GM19452 (cell line): ENCODE measurements around the gene TOR4A.
"Not testable (repeated sequence)": the region's sequence is repeated elsewhere in the genome, so short reads cannot be mapped to it uniquely, and the experiment has no call there.

ENCODE experiments used
- ATAC-seq: cut with Tn5 transposase; IDR thresholded peaks from one replicate; pipeline ENCODE4 v1.9.1; 2021; ENCODE audit not compliant: unreplicated experiment

Gene TOR4A

DNA sequence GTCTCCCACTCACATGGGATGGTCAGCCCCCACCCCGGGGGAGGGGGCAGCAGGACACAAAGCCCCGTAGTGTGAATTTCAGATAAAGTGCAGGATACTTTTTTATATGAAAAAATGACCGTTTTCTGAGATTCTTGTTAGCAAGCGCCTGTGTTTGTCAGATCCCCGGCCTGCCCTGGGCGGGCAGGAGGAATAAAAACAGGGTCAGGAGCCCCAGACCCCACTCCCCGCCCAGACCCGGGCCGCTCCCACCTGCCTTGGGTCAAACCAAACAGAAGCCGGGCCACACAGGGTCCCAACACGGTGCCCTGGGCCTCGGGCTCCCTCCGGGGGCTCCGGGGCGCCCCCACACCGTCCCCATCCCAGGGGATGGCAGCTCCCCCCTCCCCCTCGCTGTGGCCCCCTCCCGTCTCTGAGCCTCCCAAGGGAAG lies 38.1 kb downstream of the TOR4A start:
- ATAC-seq, result no peak

DNA sequence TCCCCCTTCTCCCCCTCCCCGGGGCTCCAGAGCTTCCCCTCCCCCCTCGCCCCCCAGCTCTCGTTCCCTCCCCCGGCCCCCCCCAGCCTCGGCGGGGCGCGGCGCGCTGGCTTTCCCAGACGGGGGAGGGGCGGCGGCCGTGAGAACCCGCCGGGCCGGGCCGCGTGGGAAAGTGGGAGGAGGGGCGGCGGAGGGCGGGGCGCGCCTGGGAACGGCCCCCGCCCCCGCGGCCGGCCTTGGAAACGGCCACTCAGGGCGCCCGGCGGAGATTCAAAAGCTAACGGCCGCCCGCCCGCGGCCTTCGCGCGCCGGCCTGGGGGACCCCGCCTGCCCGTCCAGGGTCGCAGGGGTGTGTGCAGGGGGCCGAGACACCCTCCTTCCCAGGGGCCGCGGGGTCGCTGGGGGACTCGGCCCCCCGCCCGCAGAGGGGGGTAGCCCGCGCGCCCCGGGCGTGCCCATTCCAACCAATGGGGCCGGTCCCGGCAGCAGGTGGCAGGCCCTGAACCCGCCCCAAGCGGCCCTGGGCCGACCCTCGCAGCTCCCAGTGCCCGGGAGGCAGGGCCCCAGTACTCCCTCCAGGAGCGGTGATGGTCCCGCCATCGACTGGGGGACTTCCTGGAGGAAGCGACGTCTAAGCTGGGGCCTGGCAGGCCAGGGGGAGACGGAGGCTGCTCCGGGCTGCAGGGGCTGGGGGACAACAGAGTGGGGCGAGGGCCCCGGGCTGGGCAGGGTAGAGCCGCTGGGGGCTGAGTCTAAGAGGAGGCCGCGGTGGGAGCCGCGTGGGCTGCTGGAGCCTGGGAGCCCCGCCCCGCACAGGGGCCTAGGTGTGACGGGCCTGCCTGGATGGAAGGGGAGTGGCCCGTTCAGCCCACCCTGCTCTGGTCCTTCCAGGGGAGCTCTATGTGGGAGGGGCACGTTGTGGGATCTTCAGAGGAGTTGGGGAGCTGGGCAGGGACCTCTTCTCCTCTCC lies 38.8 kb downstream of the TOR4A start:
- no peak for ATAC-seq

DNA sequence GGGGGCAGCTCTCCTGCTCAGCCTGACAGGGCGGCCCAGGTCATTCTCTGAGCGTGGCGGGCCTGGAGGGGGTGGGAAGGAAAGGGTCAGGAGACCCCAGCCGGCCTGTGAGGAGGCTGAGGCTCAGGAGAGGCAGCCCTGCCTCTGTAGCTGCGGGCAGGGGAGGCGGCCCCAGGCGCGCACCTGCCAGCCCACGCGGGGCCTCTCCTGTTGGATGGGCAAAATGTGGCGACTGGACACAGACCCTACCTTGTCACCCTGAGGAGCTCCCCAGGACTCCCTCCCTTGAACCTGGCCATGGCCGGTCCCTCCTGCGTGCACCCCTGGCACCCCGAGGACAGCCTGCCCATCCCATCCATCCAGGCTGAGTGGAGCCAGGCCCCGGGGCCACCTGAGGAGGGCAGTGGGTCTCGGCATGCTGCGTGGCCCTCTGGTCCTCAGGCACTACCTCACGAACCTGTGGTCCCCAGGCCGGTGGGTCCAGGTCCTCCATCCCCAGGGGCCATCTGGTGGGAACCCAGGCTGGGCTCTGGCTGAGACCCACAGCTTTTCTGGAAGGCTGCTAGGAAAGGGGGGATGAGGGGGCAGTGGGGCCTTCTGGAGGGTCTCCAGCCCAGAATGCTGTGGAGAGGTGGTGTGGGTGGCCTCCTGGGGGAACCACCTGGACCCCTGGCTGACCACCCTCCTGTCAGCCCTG lies 39.6 kb downstream of the TOR4A start:
- no peak for ATAC-seq

DNA sequence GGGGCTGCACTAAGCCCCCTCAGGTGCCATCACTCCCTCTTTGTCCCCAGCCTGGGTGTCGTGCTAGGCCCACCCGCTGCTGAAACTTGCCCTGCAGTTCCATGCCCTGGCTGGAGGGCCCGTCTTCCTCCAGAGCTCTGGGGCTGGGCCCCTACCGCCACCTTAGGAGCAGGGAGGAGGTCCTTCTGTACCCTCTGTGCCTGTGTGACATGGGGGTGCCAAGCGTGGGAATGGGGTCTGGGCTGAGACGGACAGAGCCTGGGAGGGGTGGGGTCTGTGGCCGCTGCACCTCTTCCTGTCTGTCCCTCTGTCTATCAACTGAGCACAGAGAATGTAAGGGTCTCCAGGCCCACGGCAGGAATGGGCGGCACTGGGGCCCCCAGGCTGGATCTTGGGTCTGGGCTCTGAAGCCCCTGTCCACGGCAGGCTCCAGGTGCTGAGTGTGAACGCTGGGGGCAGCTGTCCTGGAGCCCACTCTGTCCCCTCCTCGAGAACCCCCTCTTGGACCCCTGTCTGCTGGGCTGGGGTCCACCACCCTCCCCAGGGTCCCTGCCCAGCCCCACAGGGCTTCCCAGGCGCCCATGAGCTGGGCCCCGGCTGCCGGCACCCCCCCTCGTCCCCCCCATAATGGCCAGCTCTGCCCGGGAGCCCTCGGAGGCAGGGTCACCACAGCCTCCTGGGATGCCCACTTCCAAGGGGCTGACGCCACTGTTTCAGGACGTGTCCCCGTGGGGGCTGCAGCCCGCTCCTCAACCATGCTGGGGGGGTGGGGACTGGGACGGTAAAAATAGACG lies 40.4 kb downstream of the TOR4A start:
- no peak for ATAC-seq

DNA sequence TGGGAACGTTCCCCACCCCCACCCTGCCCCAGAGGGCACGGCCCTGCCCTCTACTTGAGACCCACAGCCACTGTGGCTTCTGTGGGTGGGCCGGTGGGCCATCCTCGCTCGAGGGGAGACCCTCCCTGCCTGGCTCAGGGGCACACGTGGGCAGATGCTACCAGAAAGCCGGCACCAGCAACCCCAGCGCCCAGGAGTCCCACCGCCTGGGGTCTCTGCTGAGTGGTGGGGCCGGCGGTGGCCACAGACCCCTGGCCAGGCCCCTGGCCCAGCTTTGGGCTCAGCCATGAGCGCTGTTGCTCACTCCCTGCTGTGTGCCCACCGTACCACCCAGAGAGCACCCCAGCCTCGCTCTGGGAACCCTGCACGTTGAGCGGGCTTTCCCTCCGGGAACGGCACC lies 41.1 kb downstream of the TOR4A start:
- no peak for ATAC-seq

DNA sequence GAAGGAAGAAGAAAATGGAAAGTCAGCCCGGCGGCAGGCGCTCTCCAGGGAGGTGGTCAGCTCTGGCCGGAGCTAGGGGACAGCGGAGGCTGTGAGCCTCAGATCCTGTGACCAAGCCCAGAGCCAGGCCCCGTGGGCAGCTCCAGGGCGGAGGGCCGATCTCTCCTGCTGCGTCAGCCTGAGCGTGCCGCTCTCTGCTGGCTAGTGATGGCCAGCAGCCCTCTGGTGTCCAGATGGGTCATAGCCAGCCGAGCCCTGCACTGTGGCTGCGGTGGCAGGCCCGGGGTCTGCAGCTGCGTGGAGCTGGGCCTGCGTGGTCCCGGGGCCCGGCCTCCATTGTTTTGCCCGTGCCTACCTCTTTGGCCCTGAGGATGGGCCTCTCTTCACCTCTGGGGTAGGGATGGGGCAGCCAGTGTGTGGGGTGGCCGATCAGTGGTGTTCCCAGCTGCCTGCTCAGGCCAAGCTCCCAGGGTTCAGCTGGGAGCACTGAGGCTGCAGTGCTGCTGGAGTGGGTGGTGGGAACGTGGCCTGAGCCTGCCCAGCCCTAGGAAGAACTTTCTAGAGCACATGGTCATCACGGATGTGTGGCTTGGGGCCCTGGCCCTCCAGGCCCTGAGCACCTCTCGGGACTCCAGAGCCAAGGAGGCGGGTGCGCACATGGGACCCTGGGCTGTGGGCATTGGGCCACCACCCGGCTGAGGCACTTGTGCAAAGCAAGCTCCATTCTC lies 41.6 kb downstream of the TOR4A start:
- ATAC-seq, result no peak

DNA sequence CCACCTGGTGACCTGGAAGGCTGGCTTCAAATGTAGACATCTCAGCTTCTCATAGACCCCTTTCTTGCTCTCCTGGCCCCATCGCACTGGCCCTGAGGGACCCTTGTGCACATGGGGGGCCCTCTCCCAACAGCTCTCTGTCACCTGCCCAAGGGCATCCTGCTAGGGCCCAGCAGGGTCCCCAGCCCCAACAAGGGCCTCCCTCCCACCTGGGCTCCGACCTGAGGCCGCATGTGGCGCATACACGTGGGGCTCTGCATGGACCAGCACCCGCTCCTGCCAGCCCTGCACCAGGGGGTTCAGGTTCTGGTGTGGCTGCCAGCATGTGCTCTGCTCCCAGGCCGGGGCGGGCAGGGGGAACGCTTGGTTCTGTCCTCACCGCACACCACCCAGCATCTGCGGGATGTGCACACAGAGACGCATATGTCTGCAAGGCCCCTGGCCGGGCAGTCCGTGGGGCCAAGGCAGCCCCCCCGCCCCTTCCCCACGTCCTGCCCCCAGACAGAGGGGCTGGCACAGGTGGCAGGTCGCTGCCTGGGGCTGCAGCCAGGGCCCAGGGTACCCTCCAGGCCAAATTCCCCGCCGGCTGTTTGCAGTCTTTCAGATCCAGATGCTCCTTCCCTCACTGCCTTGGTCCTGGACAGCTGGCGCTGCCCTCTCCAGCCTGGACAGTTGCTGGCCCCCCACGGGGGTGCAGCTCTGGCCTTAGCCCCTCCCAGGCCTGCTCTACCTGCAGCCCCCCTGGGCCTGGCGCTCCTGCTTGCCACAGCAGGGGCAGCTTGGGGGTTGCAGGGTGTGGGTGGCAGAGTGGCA lies 42.4 kb downstream of the TOR4A start:
- ATAC-seq, result no peak

DNA sequence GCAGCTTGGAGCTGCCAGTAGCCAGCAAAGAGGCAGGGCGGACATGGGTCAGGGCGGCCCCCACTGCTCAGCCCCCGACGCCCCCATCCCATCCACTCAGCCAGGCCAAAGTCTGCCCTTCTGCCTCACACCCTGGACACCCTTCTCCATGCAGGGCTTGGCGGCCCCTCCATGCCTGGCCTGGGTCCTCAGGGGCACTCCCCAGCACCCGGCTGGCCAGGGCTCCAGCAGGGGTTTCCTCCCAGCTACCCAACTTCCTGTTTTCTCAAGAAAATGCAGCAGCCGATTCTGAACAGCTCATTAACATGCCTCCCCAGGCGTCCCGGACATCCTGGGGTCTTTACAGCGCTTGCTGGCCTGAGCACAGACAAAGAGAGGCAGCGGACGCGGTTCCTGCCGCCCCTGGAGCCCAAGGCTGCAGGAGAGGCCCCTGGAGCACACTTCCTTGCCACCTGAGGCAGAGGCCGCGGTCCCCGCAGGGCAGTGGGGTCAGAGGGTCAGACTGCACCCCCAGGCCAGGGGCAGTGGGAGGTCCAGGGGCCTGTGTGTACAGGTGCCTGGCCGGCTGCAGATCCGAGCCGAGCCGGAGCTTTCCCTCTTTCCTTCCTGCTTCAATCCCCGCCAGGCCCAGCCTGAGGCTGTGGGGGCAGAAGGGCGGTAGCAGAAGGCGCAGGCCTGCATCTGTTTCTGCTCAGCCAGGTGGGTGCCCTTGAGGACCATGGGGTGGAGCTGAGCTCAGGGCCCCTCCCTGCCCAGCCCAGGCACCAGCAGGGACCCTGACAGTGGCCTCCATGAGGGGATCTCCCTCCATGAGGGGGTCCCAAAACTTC lies 43.2 kb downstream of the TOR4A start:
- no peak for ATAC-seq

DNA sequence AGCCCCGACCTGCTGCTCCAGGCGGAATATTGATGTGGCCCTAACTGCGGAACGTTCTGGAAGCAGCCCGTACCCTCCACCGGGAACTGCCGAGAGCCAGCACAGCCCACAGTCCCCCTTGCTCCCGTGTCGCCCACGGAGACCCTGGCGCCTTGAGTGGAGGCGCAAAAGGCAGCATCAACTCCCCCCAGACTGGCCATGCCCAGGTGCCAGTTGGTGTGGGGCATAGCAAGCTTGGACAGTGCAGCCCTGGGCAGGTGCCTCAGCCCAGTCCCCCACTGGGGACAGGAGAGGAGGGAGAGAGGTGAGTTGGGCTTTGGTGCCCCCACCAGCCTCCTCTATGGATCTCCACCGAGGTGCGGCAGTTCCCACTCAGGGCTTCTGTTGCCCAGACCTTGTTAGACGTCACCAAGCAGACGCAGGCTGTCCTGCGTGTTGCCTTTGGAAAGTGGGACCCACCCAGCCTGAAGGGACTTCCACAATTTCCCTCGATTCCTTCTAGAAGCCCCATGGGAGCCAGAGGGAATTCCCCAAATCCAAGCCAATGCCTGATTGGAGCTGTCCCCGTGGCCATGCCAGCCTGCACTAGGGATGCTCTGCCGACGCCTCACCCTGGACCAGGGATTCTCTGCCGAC lies 44.3 kb downstream of the TOR4A start:
- ATAC-seq, result no peak

DNA sequence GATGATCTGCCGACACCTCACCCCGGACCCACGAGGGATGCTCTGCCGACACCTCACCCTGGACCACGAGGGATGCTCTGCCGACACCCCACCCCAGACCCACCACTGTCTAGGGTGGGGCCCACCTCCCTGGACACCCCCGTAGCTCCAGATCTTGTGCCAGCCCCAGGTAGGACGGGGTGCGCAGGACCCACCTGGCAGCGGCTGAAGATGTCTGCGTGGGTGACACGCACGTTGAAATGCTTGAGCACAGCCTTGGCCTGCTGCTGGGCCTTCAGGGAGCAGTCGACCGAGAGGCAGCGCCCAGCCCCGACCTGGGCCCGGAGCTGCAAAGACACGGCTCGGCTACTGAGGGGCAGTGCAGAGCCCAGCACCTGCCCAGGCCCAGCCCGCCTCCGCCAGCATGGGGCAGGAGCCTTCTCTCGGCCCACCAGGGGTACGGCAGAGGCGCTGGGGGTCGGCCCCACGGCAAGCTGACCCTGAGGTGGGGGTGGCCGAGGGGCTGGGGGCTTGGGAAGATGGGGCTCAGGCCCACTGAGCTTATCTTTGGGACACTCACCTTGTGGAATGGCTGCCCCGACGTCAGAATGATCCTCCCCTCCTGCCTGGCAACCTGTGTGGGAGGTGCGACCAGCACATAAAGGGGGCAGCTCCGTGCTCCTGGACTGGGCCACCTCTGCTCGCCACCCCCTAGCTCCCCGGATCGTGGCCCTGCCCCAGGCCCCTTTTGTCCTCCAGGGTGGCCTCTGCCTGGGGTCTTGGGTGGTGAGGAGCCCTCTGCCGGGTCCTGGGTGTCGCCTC lies 46.2 kb downstream of the TOR4A start:
- ATAC-seq, result no peak

DNA sequence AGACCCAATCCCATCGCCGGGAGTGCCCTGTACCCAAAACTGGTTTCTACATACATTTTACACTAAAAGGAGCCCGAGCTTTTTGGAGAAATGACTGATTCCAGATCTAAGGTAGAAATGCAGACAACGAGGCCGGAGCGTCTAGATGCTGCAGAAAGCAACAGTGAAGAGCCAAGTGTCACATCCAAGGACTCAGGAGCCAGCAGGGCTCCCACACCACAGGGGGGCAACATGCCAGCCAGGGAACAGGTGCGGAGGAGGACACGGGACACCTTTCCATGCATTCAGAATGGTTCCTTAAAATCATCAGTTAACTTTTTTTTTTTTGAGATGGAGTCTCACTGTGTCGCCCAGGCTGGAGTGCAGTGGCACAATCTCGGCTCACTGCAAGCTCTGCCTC lies 47.6 kb downstream of the TOR4A start:
- no peak for ATAC-seq

DNA sequence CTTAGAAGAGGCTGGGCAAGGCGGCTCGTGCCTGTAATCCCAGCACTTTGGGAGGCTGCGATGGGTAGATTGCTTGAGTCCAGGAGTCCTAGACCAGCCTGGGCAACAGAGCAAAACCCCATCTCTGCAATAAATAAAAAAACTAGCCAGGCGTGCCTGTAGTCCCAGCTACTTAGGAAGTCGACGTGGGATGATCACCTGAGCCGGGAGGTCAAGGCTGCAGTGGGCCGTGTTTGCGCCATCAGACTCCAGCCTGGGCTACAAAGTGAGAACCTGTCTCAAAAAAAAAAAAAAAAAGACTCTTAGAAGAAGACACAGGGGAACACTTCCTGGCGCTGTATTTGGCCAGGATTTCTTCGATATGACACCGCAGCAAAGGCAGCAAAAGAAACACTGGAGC lies 48.3 kb downstream of the TOR4A start:
- ATAC-seq, result no peak

DNA sequence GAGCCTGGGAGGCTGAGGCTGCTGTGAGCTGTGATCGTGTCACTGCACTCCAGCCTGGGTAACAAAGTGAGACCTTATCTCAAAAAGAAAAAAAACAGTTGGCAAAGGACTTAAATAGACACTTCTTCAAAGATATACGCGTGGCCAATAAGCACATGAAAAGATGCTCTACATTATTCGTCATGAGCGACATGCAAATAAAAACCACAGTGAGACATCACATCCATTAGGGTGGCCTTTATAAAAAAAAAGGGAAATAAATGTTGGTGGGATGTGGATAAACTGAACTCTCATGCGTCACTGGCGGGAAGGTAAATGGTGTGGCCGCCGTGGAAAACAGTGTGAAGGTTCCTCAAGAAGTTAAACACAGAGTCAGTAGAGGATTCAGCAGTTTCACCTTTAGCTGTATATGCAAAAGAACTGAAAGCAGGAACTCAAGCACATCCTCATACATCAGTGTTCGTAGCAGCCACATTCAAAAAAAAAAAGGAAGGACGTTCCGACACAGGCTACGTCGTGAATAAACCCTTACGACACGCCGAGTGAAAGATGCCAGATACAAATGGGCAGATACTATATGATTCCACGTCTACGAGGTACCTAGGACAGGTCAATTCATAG lies 49.0 kb downstream of the TOR4A start:
- no peak for ATAC-seq

DNA sequence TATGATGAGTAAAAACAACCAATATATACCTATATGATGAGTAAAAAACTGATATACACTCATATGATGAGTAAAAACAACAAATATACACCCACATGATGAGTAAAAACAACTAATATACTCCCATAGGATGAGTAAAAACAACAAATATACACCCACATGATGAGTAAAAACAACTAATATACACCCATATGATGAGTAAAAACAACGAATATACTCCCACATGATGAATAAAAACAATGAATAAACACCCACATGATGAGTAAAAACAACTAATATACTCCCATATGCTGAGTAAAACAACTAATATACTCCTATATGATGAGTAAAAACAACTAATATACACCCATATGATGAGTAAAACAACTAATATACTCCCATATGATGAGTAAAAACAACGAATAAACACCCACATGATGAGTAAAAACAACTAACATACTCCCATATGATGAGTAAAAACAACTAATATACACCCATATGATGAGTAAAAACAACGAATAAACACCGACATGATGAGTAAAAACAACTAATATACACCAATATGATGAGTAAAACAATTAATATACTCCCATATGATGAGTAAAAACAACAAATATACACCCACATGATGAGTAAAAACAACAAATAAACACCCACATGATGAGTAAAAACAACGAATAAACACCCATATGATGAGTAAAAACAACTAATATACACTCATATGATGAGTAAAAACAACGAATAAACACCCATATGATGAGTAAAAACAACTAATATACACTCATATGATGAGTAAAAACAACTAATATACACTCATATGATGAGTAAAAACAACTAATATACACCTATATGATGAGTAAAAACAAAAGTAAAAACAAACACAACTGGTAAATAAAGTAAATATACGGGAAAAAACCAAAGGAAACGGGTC lies 50.4 kb downstream of the TOR4A start:
- ATAC-seq, result not testable (repeated sequence)

DNA sequence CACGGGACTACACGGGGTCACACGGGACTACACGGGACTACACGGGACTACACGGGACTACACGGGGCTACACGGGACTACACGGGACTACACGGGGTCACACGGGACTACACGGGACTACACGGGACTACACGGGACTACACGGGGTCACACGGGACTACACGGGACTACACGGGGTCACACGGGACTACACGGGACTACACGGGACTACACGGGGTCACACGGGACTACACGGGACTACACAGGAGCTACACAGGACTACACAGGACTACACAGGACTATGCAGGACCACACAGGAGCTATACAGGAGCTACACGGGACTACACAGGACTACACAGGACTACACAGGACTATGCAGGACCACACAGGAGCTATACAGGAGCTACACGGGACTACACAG lies 52.1 kb downstream of the TOR4A start:
- not testable (repeated sequence) for ATAC-seq

DNA sequence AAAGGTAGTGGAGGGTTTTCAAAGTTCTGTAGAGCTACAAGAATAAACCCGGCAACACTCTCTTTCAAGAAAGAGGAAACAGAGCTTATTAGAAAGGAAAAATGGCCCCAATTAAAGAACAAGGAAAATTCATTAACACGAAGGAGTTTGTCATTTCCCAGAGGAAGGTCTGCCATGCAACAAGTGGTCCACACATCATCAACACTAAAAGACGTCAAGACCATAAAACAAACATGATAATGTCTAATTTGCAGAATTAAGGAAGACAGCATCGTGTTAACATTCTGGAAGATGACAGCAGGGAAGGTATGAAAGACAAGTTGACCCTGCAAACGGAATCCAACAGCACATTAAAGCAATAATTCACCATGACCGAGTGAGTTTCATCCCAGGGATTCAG lies 53.2 kb downstream of the TOR4A start:
- no peak for ATAC-seq
